HUES48 (cell line): Measurements from ENCODE around the gene RNF150.
A peak's percentile ranks its signal among the peaks of the same experiment; 100 is the strongest.

Experiments used
- H3K27ac ChIP-seq: one replicate; pipeline ENCODE4 v1.7.0; 2013; ENCODE audit warnings: low read depth, low read length, inconsistent platforms
- H3K27me3 ChIP-seq: 2 replicates; pipeline ENCODE4 v1.6.1; 2013; ENCODE audit warnings: mild to moderate bottlenecking, low read length; ENCODE audit not compliant: control insufficient read depth, insufficient read depth
- H3K36me3 ChIP-seq: 2 replicates; pipeline ENCODE4 v1.6.1; 2013; ENCODE audit warnings: low read length; ENCODE audit not compliant: control insufficient read depth, insufficient read depth
- H3K4me1 ChIP-seq: 2 replicates; pipeline ENCODE4 v1.6.1; 2013; ENCODE audit warnings: mild to moderate bottlenecking, low read length; ENCODE audit not compliant: control insufficient read depth, insufficient read depth
- H3K4me3 ChIP-seq: 2 replicates; pipeline ENCODE4 v1.5.1; 2013; ENCODE audit warnings: mild to moderate bottlenecking, low read depth, low read length
- H3K9ac ChIP-seq: 2 replicates; pipeline ENCODE4 v1.6.1; 2013; ENCODE audit warnings: mild to moderate bottlenecking, low read depth, low read length, moderate library complexity
- H3K9me3 ChIP-seq: 2 replicates; pipeline ENCODE4 v1.6.1; 2013; ENCODE audit warnings: low read length; ENCODE audit not compliant: control insufficient read depth, insufficient read depth

RNF150 gene

DNA sequence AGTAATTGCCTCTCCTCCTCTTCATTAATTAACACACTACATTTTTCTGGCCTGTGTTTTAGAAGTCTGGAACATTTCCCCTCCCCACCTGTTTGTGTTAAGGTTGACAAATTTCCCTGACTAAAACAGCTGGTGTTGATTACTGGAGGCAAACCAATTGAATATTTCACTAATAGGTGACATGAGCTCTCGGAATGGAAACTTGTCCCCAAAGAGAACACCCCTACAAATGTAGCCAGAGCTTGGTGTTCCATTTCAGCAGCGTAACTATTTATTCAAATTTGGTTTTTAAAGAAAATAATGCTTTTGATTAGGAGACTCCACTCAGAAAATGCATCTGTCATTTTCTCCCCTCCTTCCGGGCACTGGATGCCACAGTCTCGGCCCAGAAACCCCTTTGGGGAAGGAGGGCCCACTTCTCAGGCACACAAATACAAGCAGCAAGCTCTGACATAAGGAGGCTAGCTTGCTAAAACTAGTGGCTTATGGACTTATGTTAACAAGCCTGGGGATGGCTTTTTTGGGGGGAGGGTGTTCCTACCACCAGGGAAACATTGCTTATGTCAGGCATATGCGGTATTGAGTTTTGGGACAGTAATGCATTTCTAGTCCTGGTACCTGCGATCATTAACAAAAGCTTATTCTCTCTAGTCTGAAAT lies 2.2 kb downstream of the RNF150 start:
- H3K27ac ChIP-seq, result no peak overlapping the region
- H3K4me3 ChIP-seq, result peak overlapping the region; percentile 93
- no peaks in the 10 kb centered on the region for H3K9me3 ChIP-seq
- peaks cover 17% of the 10 kb centered on the region for H3K4me1 ChIP-seq
- no peak overlapping the region for H3K9ac ChIP-seq
- peaks cover 24% of the 10 kb centered on the region for H3K27me3 ChIP-seq
- no peaks in the 10 kb centered on the region for H3K36me3 ChIP-seq

- Histone ChIP-seq H3K9ac (no peak overlapping the region), H3K9me3 (no peaks in the 10 kb centered on the region), H3K27me3 (peaks cover 24% of the 10 kb centered on the region), H3K4me1 (peaks cover 13% of the 10 kb centered on the region; the same call in 1 of the 2 replicates), H3K36me3 (no peaks in the 10 kb centered on the region), H3K4me3 (no peak overlapping the region), H3K27ac (no peak overlapping the region)
Observed at GRCh38 chr4:141127884-141128283, 5.4 kb downstream of the RNF150 start.

- no peak overlapping the region for H3K4me3 ChIP-seq
- H3K9ac ChIP-seq, result no peak overlapping the region
- H3K27ac ChIP-seq, result no peak overlapping the region
- peaks cover 19% of the 10 kb centered on the region for H3K4me1 ChIP-seq
- H3K9me3 ChIP-seq, result no peaks in the 10 kb centered on the region
- no peaks in the 10 kb centered on the region for H3K36me3 ChIP-seq
- peaks cover 18% of the 10 kb centered on the region for H3K27me3 ChIP-seq
Observed at GRCh38 chr4:141126769-141127168, 6.5 kb downstream of the RNF150 start.

DNA sequence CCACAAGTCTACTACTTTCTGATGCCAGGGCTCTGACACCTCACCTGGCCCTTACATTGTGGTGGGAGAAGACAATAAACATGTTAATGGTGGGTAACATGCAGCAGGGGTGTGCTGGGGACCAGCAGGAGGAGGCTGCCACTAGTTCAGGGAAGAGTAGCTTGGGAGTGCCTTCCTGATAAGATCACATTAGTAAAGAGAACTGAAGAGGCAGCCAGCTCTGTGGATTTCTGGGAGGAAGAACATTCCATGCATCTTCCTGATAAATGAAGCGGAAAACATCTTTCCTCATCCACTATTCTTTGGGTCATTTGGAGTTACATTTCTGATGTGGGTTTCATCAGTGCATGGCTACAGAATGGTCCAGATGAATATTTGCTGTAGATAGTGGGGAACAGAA lies 9.0 kb downstream of the RNF150 start:
- no peaks in the 10 kb centered on the region for H3K36me3 ChIP-seq
- H3K9me3 ChIP-seq, result no peaks in the 10 kb centered on the region
- no peak overlapping the region for H3K27ac ChIP-seq
- no peaks in the 10 kb centered on the region for H3K27me3 ChIP-seq
- no peak overlapping the region for H3K9ac ChIP-seq
- no peak overlapping the region for H3K4me3 ChIP-seq
- H3K4me1 ChIP-seq, result peaks cover 9% of the 10 kb centered on the region

DNA sequence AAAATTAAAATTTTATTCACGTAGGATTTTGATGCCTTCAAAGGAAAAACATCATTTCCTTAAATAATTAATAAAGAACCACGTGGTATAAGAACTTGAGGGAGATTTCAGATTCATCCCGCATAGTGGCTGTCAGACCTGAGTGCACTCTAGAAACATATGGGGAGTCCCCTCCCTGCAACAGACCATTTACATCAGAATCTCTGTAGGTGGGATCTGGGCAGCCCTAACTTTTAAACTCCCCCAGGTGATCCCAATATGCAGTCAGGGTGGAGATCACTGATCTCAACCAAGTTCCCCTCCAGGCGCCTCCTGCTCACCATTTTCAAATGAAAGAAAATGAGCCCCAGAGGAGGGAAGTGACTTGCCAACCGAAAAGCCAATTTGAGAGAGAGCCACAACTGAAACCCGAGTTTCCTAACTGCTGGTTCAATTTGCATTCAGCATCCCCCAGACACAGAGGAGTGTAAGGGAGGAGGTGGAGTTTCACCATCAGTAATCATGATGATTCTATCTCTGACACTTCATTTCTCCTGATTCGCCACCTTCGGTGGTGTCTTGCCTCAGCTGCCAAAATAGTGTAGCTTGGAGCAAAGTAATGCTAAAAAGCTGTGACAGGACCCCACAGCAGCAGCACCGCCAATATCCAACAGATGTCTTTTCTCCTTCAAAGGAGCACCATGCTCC lies 11.4 kb downstream of the RNF150 start:
- H3K27ac ChIP-seq, result no peak overlapping the region
- H3K36me3 ChIP-seq, result no peaks in the 10 kb centered on the region
- H3K27me3 ChIP-seq, result no peaks in the 10 kb centered on the region
- H3K9me3 ChIP-seq, result no peaks in the 10 kb centered on the region
- H3K4me3 ChIP-seq, result no peak overlapping the region
- peaks cover 9% of the 10 kb centered on the region for H3K4me1 ChIP-seq
- no peak overlapping the region for H3K9ac ChIP-seq

GRCh38 chr4:141121101-141121500 lies 12.2 kb downstream of the RNF150 start:
- peaks cover 9% of the 10 kb centered on the region for H3K4me1 ChIP-seq
- no peaks in the 10 kb centered on the region for H3K36me3 ChIP-seq
- H3K4me3 ChIP-seq, result no peak overlapping the region
- H3K27me3 ChIP-seq, result no peaks in the 10 kb centered on the region
- no peaks in the 10 kb centered on the region for H3K9me3 ChIP-seq
- no peak overlapping the region for H3K27ac ChIP-seq
- no peak overlapping the region for H3K9ac ChIP-seq

GRCh38 chr4:141120036-141120593 lies 13.2 kb downstream of the RNF150 start:
- no peak overlapping the region for H3K4me3 ChIP-seq
- no peaks in the 10 kb centered on the region for H3K9me3 ChIP-seq
- peaks cover 9% of the 10 kb centered on the region for H3K4me1 ChIP-seq
- no peak overlapping the region for H3K9ac ChIP-seq
- no peaks in the 10 kb centered on the region for H3K27me3 ChIP-seq
- no peaks in the 10 kb centered on the region for H3K36me3 ChIP-seq
- no peak overlapping the region for H3K27ac ChIP-seq

DNA sequence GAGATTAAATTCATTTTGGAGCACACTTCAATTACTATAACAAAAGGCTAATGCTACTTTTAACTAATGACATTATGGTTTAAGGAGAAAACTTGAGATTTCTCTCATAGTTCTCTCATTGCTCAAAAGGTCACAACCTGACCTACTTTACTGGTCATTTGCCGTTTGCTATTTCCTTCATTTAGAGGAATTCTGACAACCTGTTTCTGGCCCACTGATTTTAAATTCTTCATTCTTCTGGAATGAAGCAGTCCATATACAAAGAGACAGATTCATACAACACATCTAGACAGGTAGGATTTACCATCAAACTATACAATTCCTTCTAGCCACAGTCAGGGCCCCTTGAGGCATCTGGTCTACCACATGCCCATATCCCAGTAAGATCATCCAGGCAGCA lies 14.2 kb downstream of the RNF150 start:
- Histone ChIP-seq H3K9me3 (no peaks in the 10 kb centered on the region), H3K27me3 (no peaks in the 10 kb centered on the region), H3K9ac (no peak overlapping the region), H3K4me1 (peaks cover 9% of the 10 kb centered on the region), H3K36me3 (no peaks in the 10 kb centered on the region), H3K4me3 (no peak overlapping the region), H3K27ac (no peak overlapping the region)

GRCh38 chr4:141118381-141118780 lies 14.9 kb downstream of the RNF150 start:
- no peak overlapping the region for H3K4me3 ChIP-seq
- no peak overlapping the region for H3K9ac ChIP-seq

DNA sequence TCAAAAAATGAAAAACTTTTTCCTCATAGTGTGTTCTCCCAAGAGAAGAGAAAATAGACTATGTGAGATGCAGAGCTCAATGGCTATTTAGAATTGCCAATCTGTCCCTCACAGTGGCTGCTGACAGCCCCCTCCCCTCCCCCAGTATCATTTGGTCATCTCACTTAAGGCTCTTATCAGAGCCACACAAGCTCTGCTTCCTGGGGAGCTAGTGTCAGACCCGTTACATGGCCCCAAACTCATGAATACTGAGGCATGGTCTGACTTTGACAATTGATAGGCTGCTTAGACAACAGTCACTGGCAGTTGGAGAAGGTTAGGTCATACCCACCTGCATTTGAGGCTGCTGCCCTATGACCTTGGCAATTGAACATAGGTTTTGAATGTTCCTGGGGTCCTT lies 15.3 kb downstream of the RNF150 start:
- no peak overlapping the region for H3K9ac ChIP-seq
- H3K4me1 ChIP-seq, result peaks cover 9% of the 10 kb centered on the region
- H3K27ac ChIP-seq, result no peak overlapping the region
- no peaks in the 10 kb centered on the region for H3K27me3 ChIP-seq
- H3K36me3 ChIP-seq, result no peaks in the 10 kb centered on the region
- H3K9me3 ChIP-seq, result no peaks in the 10 kb centered on the region
- H3K4me3 ChIP-seq, result no peak overlapping the region

More at GRCh38 chr4:141118381-141118780, 14.9 kb downstream of the RNF150 start:
- no peaks in the 10 kb centered on the region for H3K36me3 ChIP-seq
- H3K27ac ChIP-seq, result no peak overlapping the region
- peaks cover 9% of the 10 kb centered on the region for H3K4me1 ChIP-seq
- H3K27me3 ChIP-seq, result no peaks in the 10 kb centered on the region
- no peaks in the 10 kb centered on the region for H3K9me3 ChIP-seq

- Histone ChIP-seq H3K4me1 (no peaks in the 10 kb centered on the region), H3K27me3 (no peaks in the 10 kb centered on the region), H3K9me3 (no peaks in the 10 kb centered on the region), H3K9ac (no peak overlapping the region), H3K27ac (no peak overlapping the region), H3K4me3 (no peak overlapping the region), H3K36me3 (no peaks in the 10 kb centered on the region)
Observed at GRCh38 chr4:141109983-141110382, 23.3 kb downstream of the RNF150 start.
